ENCODE measurements around the gene ABLIM3. TPM values are rescaled to one million over a fixed set of nuclear protein-coding genes. Genes with fewer than 3 reads are reported as not detected.

The ABLIM3 gene
- total and polyA plus RNA-seq, 9 of the 15 experiments (the other 6 are each of a cell fraction or from before 2014, with no cell fraction given) = 0.03 to 0.38 (median 0.11) TPM

- no peaks in the 10 kb centered on the region for H3K4me1 ChIP-seq (replicated peaks in 1 of 2; ENCODE audit: control insufficient read depth in 2 of 2, insufficient read depth in 2 of 2, low read length in 2 of 2)
- no peak overlapping the region for H3K4me2 ChIP-seq (ENCODE audit: insufficient read depth, low read length)
- in situ Hi-C loops (cut with MboI) (no loop called here), intact Hi-C loops (cut with micrococcal nuclease) (no loop called here)
- H3K4me3 ChIP-seq = no peak overlapping the region
- no TSS peak for BruUV-seq (replicated peaks)
- TF ChIP-seq POLR3G (IDR thresholded peaks at IDR 0.05; ENCODE audit: extremely low read depth, insufficient read length, insufficient replicate concordance) (no peak), SPI1 (IDR thresholded peaks at IDR 0.05; ENCODE audit: borderline replicate concordance, low read depth, low read length) (peak; percentile 34; the same call in 1 of the 2 replicates), PRDM10 (IDR thresholded peaks at IDR 0.05; ENCODE audit: partially characterized antibody) (no peak), ZBTB43 (CRISPR knock-in tag; IDR thresholded peaks at IDR 0.05) (no peak)
- no peaks in the 10 kb centered on the region for H3K79me2 ChIP-seq (ENCODE audit: control insufficient read depth, insufficient read depth, low read length)
- POLR2A ChIA-PET = interaction anchor here (0.5 to 1.1 kb wide), 3 partner anchors 25 to 1727 kb away, joined by 3 read pairs; no protein-coding TSS in a partner anchor
- ATAC-seq (no peak), FAIRE-seq (no peak), DNase-seq (ENCODE audit: extremely low read depth in 1 of 4, low spot score in 3 of 4) (no peak)
- peaks cover 37 to 60% of the 10 kb centered on the region in 2 experiments for H3K27me3 ChIP-seq (ENCODE audit: control insufficient read depth in 2 of 2, insufficient read depth in 2 of 2, low read length in 2 of 2)
- H3K9me1 ChIP-seq (ENCODE audit: control insufficient read depth, insufficient read depth, low read length) = no peaks in the 10 kb centered on the region
- H3K9ac ChIP-seq (ENCODE audit: insufficient read depth in 1 of 2, low read depth in 2 of 2, low read length in 2 of 2) = no peak overlapping the region
- CTCF ChIA-PET (ENCODE audit: low intra/inter-chr PET ratio) = no interaction called here
- H3K9me3 ChIP-seq (replicated peaks; ENCODE audit: control insufficient read depth, insufficient read depth, low read depth, low read length) = no peaks in the 10 kb centered on the region
- H3K27ac ChIP-seq (ENCODE audit: extremely low read depth, low read depth, low read length) = no peak overlapping the region
- H4K20me1 ChIP-seq (replicated peaks; ENCODE audit: control insufficient read depth, insufficient read depth, low read length) = 0 out of 2 replicates have a peak, but pooled peaks cover 1% of the 10 kb centered on the region
- H3K36me3 ChIP-seq (ENCODE audit: control insufficient read depth, insufficient read depth, low read length) = no peaks in the 10 kb centered on the region
- H2AFZ ChIP-seq (ENCODE audit: low read depth, low read length) = no peak overlapping the region
- WGBS (ENCODE audit: insufficient coverage, low coverage, missing lambda C conversion rate) = 8% methylated on average over 6 of the region's 6 CpGs
Observed at GRCh38 chr5:149309354-149309753, 168.1 kb downstream of the ABLIM3 start.

Other genes with a start within 250 kb of the ABLIM3 start
- gene SH3TC2, start 78.4 kb upstream of the ABLIM3 start, total RNA-seq (2014; rRNA removed) = 0.41 and 0.59 TPM in 2 replicates
- 0.41 and 0.62 TPM in 2 replicates for gene SH3TC2, start 78.4 kb upstream of the ABLIM3 start, total RNA-seq (2014; rRNA removed; fragmentation: Illumina TruSeq; extraction: Trizol)
- 0.29 and 0.41 TPM in 2 replicates for gene SH3TC2, start 78.4 kb upstream of the ABLIM3 start, total RNA-seq (2015; rRNA removed; fragmentation: Illumina TruSeq; extraction: Trizol)
- gene SH3TC2, start 78.4 kb upstream of the ABLIM3 start, total RNA-seq (2021) = 0.80 and 1.1 TPM in 2 replicates
- gene SH3TC2, start 78.4 kb upstream of the ABLIM3 start, polyA plus RNA-seq (2011; rRNA removed) = 0.03 and 0.61 TPM in 2 replicates
- 0.33 and 0.34 TPM in 2 replicates for gene SH3TC2, start 78.4 kb upstream of the ABLIM3 start, polyA plus RNA-seq (2014; fragmentation: Illumina TruSeq; extraction: Trizol)
- under 1 TPM in 1 of 2 experiments, not detected in 1; 0.03 TPM for gene SH3TC2, start 78.4 kb upstream of the ABLIM3 start, polyA plus RNA-seq (2014; fragmentation: Nextera tagmentation; extraction: Ambion mirVana)
- 0.20 and 0.52 TPM in 2 replicates for gene SH3TC2, start 78.4 kb upstream of the ABLIM3 start, polyA plus RNA-seq (2014; rRNA removed)
- gene AFAP1L1, start 130.4 kb downstream of the ABLIM3 start, total RNA-seq (2014; rRNA removed) = 0.12 TPM in 1 of 2 replicates, not detected in the other
- 0.48 TPM in 1 of 2 replicates, not detected in the other for gene AFAP1L1, start 130.4 kb downstream of the ABLIM3 start, total RNA-seq (2014; rRNA removed; fragmentation: Illumina TruSeq; extraction: Trizol)
- 0.04 TPM in 1 of 2 replicates, not detected in the other for gene AFAP1L1, start 130.4 kb downstream of the ABLIM3 start, total RNA-seq (2015; rRNA removed; fragmentation: Illumina TruSeq; extraction: Trizol)
- 0.07 and 0.13 TPM in 2 replicates for gene AFAP1L1, start 130.4 kb downstream of the ABLIM3 start, total RNA-seq (2021)
- gene AFAP1L1, start 130.4 kb downstream of the ABLIM3 start, polyA plus RNA-seq (2011; rRNA removed) = 0.04 TPM in 1 of 2 replicates, not detected in the other
- gene AFAP1L1, start 130.4 kb downstream of the ABLIM3 start, polyA plus RNA-seq (2014; fragmentation: Illumina TruSeq; extraction: Trizol) = 0.03 and 0.10 TPM in 2 replicates
- gene AFAP1L1, start 130.4 kb downstream of the ABLIM3 start, polyA plus RNA-seq (2014; fragmentation: Nextera tagmentation; extraction: Ambion mirVana) = under 1 TPM; 0.01 to 0.03 TPM
- 0.12 TPM in 1 of 2 replicates, not detected in the other for gene AFAP1L1, start 130.4 kb downstream of the ABLIM3 start, polyA plus RNA-seq (2014; rRNA removed)
- gene GRPEL2, start 204.0 kb downstream of the ABLIM3 start, total RNA-seq (2014; rRNA removed) = 26.1 and 27.6 TPM in 2 replicates
- gene GRPEL2, start 204.0 kb downstream of the ABLIM3 start, total RNA-seq (2014; rRNA removed; fragmentation: Illumina TruSeq; extraction: Trizol) = 35.8 and 44.2 TPM in 2 replicates
- 19.4 and 23.2 TPM in 2 replicates for gene GRPEL2, start 204.0 kb downstream of the ABLIM3 start, total RNA-seq (2015; rRNA removed; fragmentation: Illumina TruSeq; extraction: Trizol)
- 37.8 and 40.5 TPM in 2 replicates for gene GRPEL2, start 204.0 kb downstream of the ABLIM3 start, total RNA-seq (2021)
- gene GRPEL2, start 204.0 kb downstream of the ABLIM3 start, polyA plus RNA-seq (2011; rRNA removed) = 29.1 and 31.0 TPM in 2 replicates
- gene GRPEL2, start 204.0 kb downstream of the ABLIM3 start, polyA plus RNA-seq (2014; fragmentation: Illumina TruSeq; extraction: Trizol) = 23.0 and 23.4 TPM in 2 replicates
- gene GRPEL2, start 204.0 kb downstream of the ABLIM3 start, polyA plus RNA-seq (2014; fragmentation: Nextera tagmentation; extraction: Ambion mirVana) = 10 to 100 TPM; 11.2 to 17.1 TPM
- 25.8 and 26.4 TPM in 2 replicates for gene GRPEL2, start 204.0 kb downstream of the ABLIM3 start, polyA plus RNA-seq (2014; rRNA removed)
- gene PCYOX1L, start 216.6 kb downstream of the ABLIM3 start, total RNA-seq (2014; rRNA removed) = 5.4 and 7.2 TPM in 2 replicates
- gene PCYOX1L, start 216.6 kb downstream of the ABLIM3 start, total RNA-seq (2014; rRNA removed; fragmentation: Illumina TruSeq; extraction: Trizol) = 5.9 and 6.0 TPM in 2 replicates
- 5.1 and 5.3 TPM in 2 replicates for gene PCYOX1L, start 216.6 kb downstream of the ABLIM3 start, total RNA-seq (2015; rRNA removed; fragmentation: Illumina TruSeq; extraction: Trizol)
- 7.8 and 8.0 TPM in 2 replicates for gene PCYOX1L, start 216.6 kb downstream of the ABLIM3 start, total RNA-seq (2021)
- gene PCYOX1L, start 216.6 kb downstream of the ABLIM3 start, polyA plus RNA-seq (2011; rRNA removed) = 17.9 and 21.5 TPM in 2 replicates
- 9.4 and 10.0 TPM in 2 replicates for gene PCYOX1L, start 216.6 kb downstream of the ABLIM3 start, polyA plus RNA-seq (2014; fragmentation: Illumina TruSeq; extraction: Trizol)
- gene PCYOX1L, start 216.6 kb downstream of the ABLIM3 start, polyA plus RNA-seq (2014; fragmentation: Nextera tagmentation; extraction: Ambion mirVana) = 1 to 10 TPM; 2.3 to 2.4 TPM
- 6.5 and 8.3 TPM in 2 replicates for gene PCYOX1L, start 216.6 kb downstream of the ABLIM3 start, polyA plus RNA-seq (2014; rRNA removed)
- gene IL17B, start 237.8 kb downstream of the ABLIM3 start, total RNA-seq (2014; rRNA removed) = 1.5 and 2.6 TPM in 2 replicates
- gene IL17B, start 237.8 kb downstream of the ABLIM3 start, total RNA-seq (2014; rRNA removed; fragmentation: Illumina TruSeq; extraction: Trizol) = not detected in 2 replicates
- 0.36 TPM in 1 of 2 replicates, not detected in the other for gene IL17B, start 237.8 kb downstream of the ABLIM3 start, total RNA-seq (2015; rRNA removed; fragmentation: Illumina TruSeq; extraction: Trizol)
- gene IL17B, start 237.8 kb downstream of the ABLIM3 start, total RNA-seq (2021) = 0.51 and 0.58 TPM in 2 replicates
- gene IL17B, start 237.8 kb downstream of the ABLIM3 start, polyA plus RNA-seq (2011; rRNA removed) = 0.28 and 0.81 TPM in 2 replicates
- gene IL17B, start 237.8 kb downstream of the ABLIM3 start, polyA plus RNA-seq (2014; fragmentation: Illumina TruSeq; extraction: Trizol) = 0.57 TPM in 1 of 2 replicates, not detected in the other
- gene IL17B, start 237.8 kb downstream of the ABLIM3 start, polyA plus RNA-seq (2014; fragmentation: Nextera tagmentation; extraction: Ambion mirVana) = under 1 TPM; 0.32 to 0.53 TPM
- gene IL17B, start 237.8 kb downstream of the ABLIM3 start, polyA plus RNA-seq (2014; rRNA removed) = 1.0 and 3.0 TPM in 2 replicates

Measured in K562 (cell line).